PFSK-1 (cell line): ENCODE measurements around the gene NUP98.

Source experiments
- FOXP2 ChIP-seq: optimal IDR thresholded peaks from 2 replicates; pipeline ENCODE3; 2011; ENCODE audit warnings: borderline replicate concordance, control low read depth, inconsistent platforms; ENCODE audit not compliant: insufficient read depth; ENCODE audit errors: extremely low read length, extremely low read depth
- POLR2AphosphoS5 ChIP-seq: IDR thresholded peaks from 2 replicates; pipeline ENCODE4 v1.6.1; 2012; ENCODE audit warnings: low read depth, mild to moderate bottlenecking, control low read depth, low read length, moderate library complexity
- REST ChIP-seq, 2 experiments: IDR thresholded peaks; 2 replicates each; pipeline versions ENCODE4 v1.6.1 to v1.8.0; 2011 to 2012; ENCODE audit warnings: low read depth in 2 of 2, low read length in 2 of 2, control low read depth in 1 of 2, inconsistent platforms in 1 of 2, mild to moderate bottlenecking in 1 of 2, moderate library complexity in 1 of 2; ENCODE audit not compliant: insufficient read depth in 1 of 2
- SIN3A ChIP-seq: IDR thresholded peaks from 2 replicates; pipeline ENCODE4 v1.6.1; 2012; ENCODE audit warnings: mild to moderate bottlenecking, low read length, moderate library complexity, borderline replicate concordance; ENCODE audit not compliant: insufficient read depth
- TAF1 ChIP-seq: IDR thresholded peaks from 2 replicates; pipeline ENCODE4 v1.6.1; 2012; ENCODE audit warnings: low read length, control low read depth, borderline replicate concordance; ENCODE audit not compliant: insufficient read depth

The NUP98 gene

DNA sequence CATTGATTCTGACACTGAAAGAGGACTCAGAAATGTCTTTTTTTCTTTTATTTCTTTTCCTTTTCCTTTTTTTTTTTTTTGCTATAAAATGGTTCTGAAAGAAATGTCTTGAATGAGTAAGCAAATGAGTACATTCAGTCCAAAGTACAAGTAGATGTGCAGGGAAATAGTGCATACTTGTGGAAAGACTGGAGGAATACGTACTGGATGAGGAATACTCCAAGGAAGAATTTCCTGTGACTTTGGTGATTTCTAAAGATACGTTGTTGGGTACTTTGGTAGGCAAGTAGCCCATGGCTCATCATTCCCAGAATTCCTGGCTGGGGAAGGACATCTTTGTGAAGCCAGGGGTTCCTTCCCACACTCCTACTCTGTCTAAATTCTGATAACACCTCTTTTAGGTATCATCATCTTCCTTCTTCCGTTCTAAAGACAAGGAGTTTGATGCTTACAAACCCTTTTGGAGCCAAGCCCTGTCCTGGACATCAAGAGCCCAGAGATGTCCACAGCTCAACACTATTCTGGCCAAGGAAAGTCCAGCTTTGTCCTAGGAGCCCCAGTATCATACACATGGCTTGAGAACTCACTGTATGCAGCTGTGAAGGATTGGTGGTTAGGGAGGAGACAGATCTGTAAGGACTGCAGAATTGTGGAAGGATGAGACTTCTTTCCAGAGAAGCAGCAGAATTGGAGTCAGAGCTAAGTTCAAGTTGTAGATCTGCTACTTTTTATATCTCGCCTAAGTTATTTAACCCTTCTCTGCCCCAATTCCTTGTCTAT is 4.8 kb upstream of the NUP98 start:
- TF ChIP-seq TAF1 (no peak), POLR2AphosphoS5 (no peak), FOXP2 (no peak), REST (IDR thresholded peaks at IDR 0.05; ENCODE audit: insufficient read depth in 1 of 2, low read depth in 2 of 2, low read length in 2 of 2) (no peak), SIN3A (no peak)

GRCh38 chr11:3799873-3800272 is 2.5 kb upstream of the NUP98 start:
- no peak for TF ChIP-seq SIN3A
- TF ChIP-seq TAF1, result no peak
- no peak for TF ChIP-seq FOXP2
- TF ChIP-seq POLR2AphosphoS5, result no peak
- no peak for TF ChIP-seq REST (IDR thresholded peaks at IDR 0.05; ENCODE audit: insufficient read depth in 1 of 2, low read depth in 2 of 2, low read length in 2 of 2)

DNA sequence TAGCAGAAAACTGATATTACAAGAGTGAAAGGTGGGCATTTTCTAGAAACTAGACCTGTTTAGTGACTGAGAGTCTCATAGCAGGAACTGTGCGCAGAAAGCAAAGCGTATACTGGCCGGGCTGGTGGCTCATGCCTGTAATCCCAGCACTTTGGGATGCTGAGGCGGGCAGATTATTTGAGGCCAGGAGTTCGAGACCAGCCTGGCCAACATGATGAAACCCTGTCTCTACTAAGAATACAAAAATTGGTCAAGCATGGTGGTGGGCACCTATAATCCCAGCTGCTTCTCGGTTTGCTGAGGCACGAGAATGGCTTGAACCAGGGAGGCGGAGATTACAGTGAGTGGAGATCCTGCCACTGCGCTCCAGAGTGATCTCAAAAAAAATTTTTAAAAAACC is 1.8 kb upstream of the NUP98 start:
- no peak for TF ChIP-seq POLR2AphosphoS5
- no peak for TF ChIP-seq REST (IDR thresholded peaks at IDR 0.05; ENCODE audit: insufficient read depth in 1 of 2, low read depth in 2 of 2, low read length in 2 of 2)
- TF ChIP-seq TAF1, result no peak
- TF ChIP-seq SIN3A, result no peak
- TF ChIP-seq FOXP2, result no peak

DNA sequence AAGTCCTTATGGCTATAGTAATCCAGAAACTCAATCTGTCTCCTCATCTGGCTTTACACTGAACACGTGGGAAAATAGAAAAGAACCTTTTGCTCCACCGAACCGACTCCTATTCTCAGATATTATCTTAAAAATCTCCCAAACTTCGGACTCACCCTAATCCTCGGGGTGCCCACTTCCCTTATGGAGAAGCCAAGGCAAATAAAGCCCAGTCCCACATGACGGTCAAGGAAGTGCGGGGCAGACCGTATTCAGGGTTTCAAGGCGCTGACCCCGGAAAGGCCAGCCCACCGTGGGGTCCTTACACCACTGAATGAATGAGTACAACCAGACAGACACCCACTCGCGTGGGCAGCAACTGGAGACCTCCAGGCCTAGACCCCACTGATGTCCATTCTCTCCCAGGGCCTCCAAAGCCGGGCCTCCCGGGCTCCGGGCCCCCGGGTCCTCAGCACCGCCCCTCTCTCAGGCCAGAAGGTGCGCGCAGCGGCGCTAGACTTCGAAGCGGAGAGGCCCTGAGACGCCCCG is 489 bp downstream of the NUP98 start:
- TF ChIP-seq REST (IDR thresholded peaks at IDR 0.05; ENCODE audit: insufficient read depth in 1 of 2, low read depth in 2 of 2, low read length in 2 of 2), result no peak
- no peak for TF ChIP-seq TAF1
- TF ChIP-seq FOXP2, result no peak
- no peak for TF ChIP-seq POLR2AphosphoS5
- no peak for TF ChIP-seq SIN3A
